Measurements from ENCODE around the gene SCG3.
A peak's percentile ranks its signal among the peaks of the same experiment; 100 is the strongest.

SCG3 gene

GRCh38 chr15:51751697-51752683 is 70.7 kb downstream of the SCG3 start:
- TF ChIP-seq, protein P1, sequence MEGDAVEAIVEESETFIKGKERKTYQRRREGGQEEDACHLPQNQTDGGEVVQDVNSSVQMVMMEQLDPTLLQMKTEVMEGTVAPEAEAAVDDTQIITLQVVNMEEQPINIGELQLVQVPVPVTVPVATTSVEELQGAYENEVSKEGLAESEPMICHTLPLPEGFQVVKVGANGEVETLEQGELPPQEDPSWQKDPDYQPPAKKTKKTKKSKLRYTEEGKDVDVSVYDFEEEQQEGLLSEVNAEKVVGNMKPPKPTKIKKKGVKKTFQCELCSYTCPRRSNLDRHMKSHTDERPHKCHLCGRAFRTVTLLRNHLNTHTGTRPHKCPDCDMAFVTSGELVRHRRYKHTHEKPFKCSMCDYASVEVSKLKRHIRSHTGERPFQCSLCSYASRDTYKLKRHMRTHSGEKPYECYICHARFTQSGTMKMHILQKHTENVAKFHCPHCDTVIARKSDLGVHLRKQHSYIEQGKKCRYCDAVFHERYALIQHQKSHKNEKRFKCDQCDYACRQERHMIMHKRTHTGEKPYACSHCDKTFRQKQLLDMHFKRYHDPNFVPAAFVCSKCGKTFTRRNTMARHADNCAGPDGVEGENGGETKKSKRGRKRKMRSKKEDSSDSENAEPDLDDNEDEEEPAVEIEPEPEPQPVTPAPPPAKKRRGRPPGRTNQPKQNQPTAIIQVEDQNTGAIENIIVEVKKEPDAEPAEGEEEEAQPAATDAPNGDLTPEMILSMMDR (IDR thresholded peaks at IDR 0.05; ENCODE audit: insufficient read depth, low read length, poor library complexity, severe bottlenecking), result no peak
- Histone ChIP-seq H3K4me3 (replicated peaks; ENCODE audit: low read depth, low read length) (peak overlapping the region; percentile 81), H3K36me3 (ENCODE audit: control insufficient read depth, insufficient read depth, low read length) (no peaks in the 10 kb centered on the region), H3K27me3 (replicated peaks; ENCODE audit: control insufficient read depth, insufficient read depth, low read length) (no peaks in the 10 kb centered on the region)
- peak; percentile 47 for DNase-seq (ENCODE audit: extremely low read depth, insufficient read length)

- DNase-seq (ENCODE audit: extremely low read depth, insufficient read length), result no peak
- no peak overlapping the region for H3K4me3 ChIP-seq (replicated peaks; ENCODE audit: low read depth, low read length)
- TF ChIP-seq, protein P1 (IDR thresholded peaks at IDR 0.05; ENCODE audit: insufficient read depth, low read length, poor library complexity, severe bottlenecking), result no peak
- no peaks in the 10 kb centered on the region for H3K27me3 ChIP-seq (replicated peaks; ENCODE audit: control insufficient read depth, insufficient read depth, low read length)
- no peaks in the 10 kb centered on the region for H3K36me3 ChIP-seq (ENCODE audit: control insufficient read depth, insufficient read depth, low read length)
Measured at GRCh38 chr15:51752888-51753287, 71.6 kb downstream of the SCG3 start.

- no peak for DNase-seq (ENCODE audit: extremely low read depth, insufficient read length)
- TF ChIP-seq, protein P1 (IDR thresholded peaks at IDR 0.05; ENCODE audit: insufficient read depth, low read length, poor library complexity, severe bottlenecking), result no peak
- no peaks in the 10 kb centered on the region for H3K27me3 ChIP-seq (replicated peaks; ENCODE audit: control insufficient read depth, insufficient read depth, low read length)
- no peaks in the 10 kb centered on the region for H3K36me3 ChIP-seq (ENCODE audit: control insufficient read depth, insufficient read depth, low read length)
- no peak overlapping the region for H3K4me3 ChIP-seq (replicated peaks; ENCODE audit: low read depth, low read length)
Measured at GRCh38 chr15:51754267-51754666, 73.0 kb downstream of the SCG3 start.

- TF ChIP-seq, protein P1 (IDR thresholded peaks at IDR 0.05; ENCODE audit: insufficient read depth, low read length, poor library complexity, severe bottlenecking), result no peak
- H3K36me3 ChIP-seq (ENCODE audit: control insufficient read depth, insufficient read depth, low read length), result no peaks in the 10 kb centered on the region
- H3K27me3 ChIP-seq (replicated peaks; ENCODE audit: control insufficient read depth, insufficient read depth, low read length), result no peaks in the 10 kb centered on the region
- no peak for DNase-seq (ENCODE audit: extremely low read depth, insufficient read length)
- no peak overlapping the region for H3K4me3 ChIP-seq (replicated peaks; ENCODE audit: low read depth, low read length)
Measured at GRCh38 chr15:51755790-51756189, 74.5 kb downstream of the SCG3 start.

DNA sequence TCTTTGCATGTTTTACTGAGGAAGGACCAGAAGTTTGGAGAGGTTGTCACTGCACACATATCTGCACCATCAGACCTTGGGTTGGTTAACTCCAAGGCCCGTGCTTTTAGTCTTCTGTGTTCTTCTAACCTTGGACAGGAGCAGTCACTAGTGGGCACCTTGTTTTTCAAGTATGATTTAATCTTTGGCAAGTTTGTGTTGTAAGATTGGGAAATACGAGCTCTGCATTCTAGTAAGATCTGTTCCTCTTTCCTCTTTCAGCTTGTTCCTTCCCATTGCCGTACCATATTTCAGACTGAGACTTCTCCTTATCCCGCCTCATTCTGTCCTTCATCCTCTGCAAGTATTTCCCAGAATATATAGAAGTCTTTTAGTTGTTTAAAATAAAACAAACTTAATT is 75.2 kb downstream of the SCG3 start:
- Histone ChIP-seq H3K4me3 (replicated peaks; ENCODE audit: low read depth, low read length) (no peak overlapping the region), H3K27me3 (replicated peaks; ENCODE audit: control insufficient read depth, insufficient read depth, low read length) (no peaks in the 10 kb centered on the region), H3K36me3 (ENCODE audit: control insufficient read depth, insufficient read depth, low read length) (no peaks in the 10 kb centered on the region)
- no peak for DNase-seq (ENCODE audit: extremely low read depth, insufficient read length)
- TF ChIP-seq, protein P1 (IDR thresholded peaks at IDR 0.05; ENCODE audit: insufficient read depth, low read length, poor library complexity, severe bottlenecking), result no peak
